Mesothelial cell of epicardium (in vitro differentiated cells): ENCODE measurements around the gene KIRREL2. TPM values are rescaled to one million over a fixed set of nuclear protein-coding genes. Genes with fewer than 3 reads are reported as not detected.
"Not testable (repeated sequence)": the region's sequence is repeated elsewhere in the genome, so short reads cannot be mapped to it uniquely, and the experiment has no call there.

Source experiments
- DNase-seq, 2 experiments: peaks; one replicate each; pipeline ENCODE4 v3.0.0; 2021; ENCODE audit warnings: low spot score in 2 of 2; ENCODE audit not compliant: unreplicated experiment in 2 of 2
- H3K27ac Mint-ChIP-seq: 2 replicates; pipeline ENCODE4 v1.8.0; 2021; ENCODE audit warnings: mixed read lengths
- H3K27me3 Mint-ChIP-seq: 2 replicates; pipeline ENCODE4 v1.8.0; 2021; ENCODE audit warnings: low read depth, mixed read lengths
- H3K36me3 Mint-ChIP-seq: 2 replicates; pipeline ENCODE4 v1.8.0; 2021; ENCODE audit warnings: mixed read lengths
- H3K4me1 Mint-ChIP-seq: 2 replicates; pipeline ENCODE4 v1.8.0; 2021; ENCODE audit warnings: mixed read lengths
- H3K4me3 Mint-ChIP-seq: 2 replicates; pipeline ENCODE4 v1.8.0; 2021; ENCODE audit warnings: mild to moderate bottlenecking, moderate library complexity, mixed read lengths
- H3K9me3 Mint-ChIP-seq: 2 replicates; pipeline ENCODE4 v1.8.0; 2021; ENCODE audit warnings: mixed read lengths
- total RNA-seq: library from RNA; stranded (reverse); gene quantifications from 3 replicates; pipeline ENCODE4 v1.2.1, GENCODE V29; 2021
- TF ChIP-seq, protein P1 (sequence below): fragments of 200-600 bp; sonication (generic); IDR thresholded peaks from one replicate; pipeline ENCODE4 v1.5.0; 2021; ENCODE audit warnings: antibody characterized with exemption; ENCODE audit not compliant: unreplicated experiment

KIRREL2 gene
- total RNA-seq, 1 donor from 2014 or later = 1.4 TPM

DNA sequence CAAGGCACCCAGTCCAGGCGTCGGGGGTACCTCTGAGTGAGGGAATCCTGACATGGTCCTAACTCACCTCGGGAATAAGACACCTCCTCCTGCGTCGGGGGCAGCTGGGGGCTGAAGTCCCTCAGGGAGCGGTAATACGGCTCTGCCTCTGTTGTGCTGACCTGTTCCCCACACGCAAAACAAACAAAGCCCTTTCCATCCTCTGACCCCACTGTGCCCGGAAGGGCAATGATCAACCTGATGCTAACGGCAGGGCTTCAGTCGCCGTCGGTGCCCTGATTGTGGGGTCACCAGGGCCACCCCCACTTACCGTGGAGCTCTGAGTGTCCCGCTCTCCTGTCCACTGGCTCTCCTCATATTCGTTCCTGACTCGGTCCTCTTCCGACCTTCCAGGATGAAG, 25.7 kb upstream of the KIRREL2 start:
- H3K27me3 Mint-ChIP-seq = peaks cover 53% of the 10 kb centered on the region
- TF ChIP-seq, protein P1, sequence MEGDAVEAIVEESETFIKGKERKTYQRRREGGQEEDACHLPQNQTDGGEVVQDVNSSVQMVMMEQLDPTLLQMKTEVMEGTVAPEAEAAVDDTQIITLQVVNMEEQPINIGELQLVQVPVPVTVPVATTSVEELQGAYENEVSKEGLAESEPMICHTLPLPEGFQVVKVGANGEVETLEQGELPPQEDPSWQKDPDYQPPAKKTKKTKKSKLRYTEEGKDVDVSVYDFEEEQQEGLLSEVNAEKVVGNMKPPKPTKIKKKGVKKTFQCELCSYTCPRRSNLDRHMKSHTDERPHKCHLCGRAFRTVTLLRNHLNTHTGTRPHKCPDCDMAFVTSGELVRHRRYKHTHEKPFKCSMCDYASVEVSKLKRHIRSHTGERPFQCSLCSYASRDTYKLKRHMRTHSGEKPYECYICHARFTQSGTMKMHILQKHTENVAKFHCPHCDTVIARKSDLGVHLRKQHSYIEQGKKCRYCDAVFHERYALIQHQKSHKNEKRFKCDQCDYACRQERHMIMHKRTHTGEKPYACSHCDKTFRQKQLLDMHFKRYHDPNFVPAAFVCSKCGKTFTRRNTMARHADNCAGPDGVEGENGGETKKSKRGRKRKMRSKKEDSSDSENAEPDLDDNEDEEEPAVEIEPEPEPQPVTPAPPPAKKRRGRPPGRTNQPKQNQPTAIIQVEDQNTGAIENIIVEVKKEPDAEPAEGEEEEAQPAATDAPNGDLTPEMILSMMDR = no peak
- no peak overlapping the region for H3K27ac Mint-ChIP-seq
- DNase-seq = no peak
- H3K9me3 Mint-ChIP-seq = no peaks in the 10 kb centered on the region
- no peak overlapping the region for H3K4me3 Mint-ChIP-seq
- no peaks in the 10 kb centered on the region for H3K36me3 Mint-ChIP-seq
- H3K4me1 Mint-ChIP-seq = no peaks in the 10 kb centered on the region

GRCh38 chr19:35832054-35832453, 24.7 kb upstream of the KIRREL2 start:
- no peaks in the 10 kb centered on the region for H3K9me3 Mint-ChIP-seq
- no peak overlapping the region for H3K27ac Mint-ChIP-seq
- no peaks in the 10 kb centered on the region for H3K4me1 Mint-ChIP-seq
- H3K36me3 Mint-ChIP-seq = no peaks in the 10 kb centered on the region
- H3K27me3 Mint-ChIP-seq = peaks cover 57% of the 10 kb centered on the region
- no peak overlapping the region for H3K4me3 Mint-ChIP-seq
- TF ChIP-seq, protein P1 = no peak
- DNase-seq = no peak

- TF ChIP-seq, protein P1 = no peak
- H3K27ac Mint-ChIP-seq = no peak overlapping the region
- DNase-seq = no peak
- no peaks in the 10 kb centered on the region for H3K4me1 Mint-ChIP-seq
- no peaks in the 10 kb centered on the region for H3K9me3 Mint-ChIP-seq
- no peaks in the 10 kb centered on the region for H3K36me3 Mint-ChIP-seq
- H3K27me3 Mint-ChIP-seq = peaks cover 58% of the 10 kb centered on the region
- no peak overlapping the region for H3K4me3 Mint-ChIP-seq
Observed at GRCh38 chr19:35833972-35834371, 22.7 kb upstream of the KIRREL2 start.

DNA sequence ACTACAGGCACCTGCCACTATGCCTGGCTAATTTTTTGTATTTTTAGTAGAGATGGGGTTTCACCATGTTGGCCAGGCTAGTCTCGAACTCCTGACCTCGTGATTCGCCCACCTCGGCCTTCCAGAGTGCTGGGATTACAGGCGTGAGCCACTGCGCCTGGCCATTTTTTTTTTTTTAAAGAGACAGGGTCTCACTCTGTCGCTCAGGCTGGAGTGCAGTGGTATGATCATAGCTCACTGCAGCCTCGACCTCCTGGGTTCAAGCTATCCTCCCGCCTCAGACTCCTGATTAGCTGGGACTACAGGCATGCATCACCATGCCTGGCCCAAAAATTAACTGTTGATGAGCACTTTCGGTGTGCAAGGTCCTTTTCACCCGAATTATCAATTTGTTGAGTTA, 20.6 kb upstream of the KIRREL2 start:
- not testable (repeated sequence) for H3K4me1 Mint-ChIP-seq, DNase-seq, H3K27ac Mint-ChIP-seq, H3K9me3 Mint-ChIP-seq, H3K4me3 Mint-ChIP-seq, H3K36me3 Mint-ChIP-seq
- peaks cover 48% of the 10 kb centered on the region for H3K27me3 Mint-ChIP-seq

DNA sequence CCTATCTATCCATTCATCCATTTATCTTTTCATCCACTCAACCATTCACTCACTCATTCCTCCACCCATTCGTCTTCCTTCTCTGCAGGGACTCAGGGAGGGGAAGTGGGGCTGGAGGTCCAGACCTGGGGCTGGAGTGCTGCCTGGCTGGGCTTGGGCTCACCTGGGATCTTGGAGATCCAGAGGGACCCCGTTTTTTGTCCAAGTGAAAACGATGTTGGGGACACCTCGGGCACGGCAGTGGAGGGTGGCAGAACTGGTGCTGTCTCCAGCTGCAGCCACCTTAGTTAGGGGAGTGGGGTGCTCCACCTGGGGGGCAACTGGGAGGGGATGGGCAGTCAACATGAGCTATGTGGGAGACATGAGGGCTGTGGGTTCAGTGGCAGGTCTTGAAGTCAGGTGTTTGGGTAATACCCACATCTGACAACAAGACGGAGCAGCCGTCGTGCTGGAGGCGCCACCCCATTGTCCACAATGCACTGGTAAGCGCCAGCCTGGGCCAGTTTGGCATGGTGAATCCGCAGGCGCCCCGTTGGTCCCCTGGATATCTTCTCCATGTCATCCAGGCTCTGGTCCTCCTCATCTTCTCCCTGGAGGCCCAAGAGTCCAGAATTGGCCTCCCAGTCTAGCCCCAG, 14.6 kb upstream of the KIRREL2 start:
- Mint-ChIP-seq H3K4me1 (peaks cover 17% of the 10 kb centered on the region), H3K27me3 (peaks cover 68% of the 10 kb centered on the region), H3K9me3 (no peaks in the 10 kb centered on the region), H3K4me3 (no peak overlapping the region), H3K27ac (no peak overlapping the region), H3K36me3 (no peaks in the 10 kb centered on the region)
- TF ChIP-seq, protein P1 = no peak
- DNase-seq = no peak

GRCh38 chr19:35842666-35843272, 13.9 kb upstream of the KIRREL2 start:
- TF ChIP-seq, protein P1 = no peak
- Mint-ChIP-seq H3K27me3 (peaks cover 67% of the 10 kb centered on the region), H3K4me1 (peaks cover 17% of the 10 kb centered on the region), H3K36me3 (no peaks in the 10 kb centered on the region), H3K4me3 (no peak overlapping the region), H3K9me3 (no peaks in the 10 kb centered on the region), H3K27ac (no peak overlapping the region)
- no peak for DNase-seq
